ENCODE data around the gene PLCB4.

DNA sequence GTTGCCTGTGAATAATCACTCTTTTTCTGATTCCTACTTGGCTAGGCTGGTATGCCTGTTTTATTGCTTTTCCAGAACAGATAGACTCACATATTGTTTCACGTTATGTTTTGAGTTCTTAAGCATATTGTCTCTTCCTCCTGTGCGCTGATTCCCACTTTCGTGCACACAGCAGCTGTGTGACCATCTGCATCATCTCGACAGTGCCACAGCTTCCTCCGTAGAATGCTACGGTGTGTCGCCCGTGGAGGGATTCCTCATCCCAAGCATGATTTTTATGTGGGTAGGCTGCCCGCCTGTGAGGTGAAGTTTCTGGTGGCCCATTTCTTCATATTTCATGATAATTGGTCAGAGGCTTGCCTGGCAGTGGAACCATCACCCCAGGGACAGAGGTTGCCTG lies 31.8 kb downstream of the PLCB4 start:
- TF ChIP-seq POLR2A (IDR thresholded peaks at IDR 0.05) (no peak), EP300 (IDR thresholded peaks at IDR 0.05) (no peak)
